HG03565 (cell line): ENCODE measurements around the gene PTPRG.

Experiments used
- ATAC-seq: cut with Tn5 transposase; IDR thresholded peaks from one replicate; pipeline ENCODE4 v1.9.1; 2021; ENCODE audit warnings: mild to moderate bottlenecking, moderate library complexity; ENCODE audit not compliant: unreplicated experiment

Gene PTPRG

DNA sequence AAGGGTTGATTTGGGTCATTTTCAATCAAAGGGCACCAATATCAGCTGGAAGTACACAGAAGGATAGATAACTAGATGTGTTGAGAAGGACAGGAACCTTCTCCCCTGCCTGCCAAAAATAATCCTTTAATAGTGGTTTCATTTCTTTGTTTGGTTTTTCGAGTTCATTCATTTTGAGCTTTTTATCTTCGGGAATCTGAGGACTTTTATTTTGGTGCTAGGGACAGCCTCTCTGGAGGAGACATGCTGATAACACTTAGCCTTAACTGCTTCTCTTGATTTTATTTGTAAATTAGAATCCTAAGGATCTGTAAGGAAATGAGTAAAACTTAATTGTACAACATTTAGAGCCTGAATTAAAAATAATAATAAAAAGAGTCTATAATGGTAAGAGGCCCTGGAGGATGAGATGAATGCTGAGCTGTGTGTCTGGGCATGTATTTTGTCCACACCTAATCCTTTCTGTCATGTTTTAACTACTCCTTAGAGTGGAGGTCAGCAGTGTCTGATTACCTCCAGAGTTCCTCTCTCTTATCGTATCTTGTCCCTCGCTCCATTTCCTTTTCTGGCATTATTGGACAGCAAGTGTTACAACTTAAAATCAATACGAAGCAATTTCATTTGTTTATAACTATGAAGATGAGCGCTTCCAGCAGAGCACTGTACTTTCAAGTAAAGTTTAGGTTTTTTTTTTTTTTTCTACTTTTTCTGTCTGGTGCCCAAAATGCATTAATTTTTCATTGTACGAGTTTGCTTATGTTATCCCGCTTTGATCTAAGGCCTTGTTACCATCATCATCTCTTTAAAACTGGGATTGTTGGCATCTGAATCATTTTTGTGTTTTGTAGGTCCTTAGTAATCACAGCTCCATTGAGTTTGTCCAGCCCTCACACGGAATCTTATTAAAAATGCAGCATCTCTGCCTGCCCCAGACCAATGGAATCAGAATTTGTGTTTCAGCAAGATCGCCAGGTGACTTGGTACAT is 22.8 kb downstream of the PTPRG start:
- no peak for ATAC-seq

DNA sequence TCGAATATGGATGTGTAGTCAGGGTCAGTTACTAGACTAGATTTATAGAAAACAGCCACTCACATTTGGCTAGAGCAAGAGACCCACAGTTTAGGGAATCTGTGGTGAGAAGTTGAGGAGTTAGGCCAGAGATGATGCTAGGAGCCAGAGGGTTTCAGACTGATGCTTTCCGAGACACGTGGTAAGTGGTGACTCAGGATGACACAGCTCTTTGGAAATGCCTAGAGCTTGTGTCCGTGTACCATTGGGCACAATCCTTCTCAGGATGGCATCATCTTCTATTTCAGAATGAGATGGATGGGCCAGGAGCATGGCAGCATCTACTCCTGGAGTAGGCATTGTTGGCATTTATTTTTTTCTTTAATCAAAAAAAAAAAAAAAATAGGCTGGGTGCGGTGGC is 28.5 kb downstream of the PTPRG start:
- no peak for ATAC-seq

DNA sequence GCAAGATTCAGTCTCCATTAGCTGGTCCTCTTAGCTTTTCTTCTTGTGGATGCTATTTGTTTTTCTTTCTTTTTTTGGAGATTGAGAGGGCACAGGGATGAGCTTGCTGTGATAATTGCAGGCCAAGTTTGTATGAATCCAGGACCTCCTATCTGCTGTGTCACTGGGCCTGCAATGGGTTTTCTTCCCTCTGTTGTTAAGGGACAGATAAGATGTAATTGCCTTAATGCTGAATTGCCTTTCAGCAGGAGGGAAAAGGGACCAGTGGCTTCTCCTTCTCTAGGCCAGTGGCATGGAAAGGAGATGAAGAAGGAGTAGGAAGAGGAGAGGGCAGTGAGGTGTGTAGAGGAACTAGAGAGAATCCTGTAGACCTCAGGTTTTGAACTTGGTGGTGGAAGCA is 29.9 kb downstream of the PTPRG start:
- ATAC-seq: no peak

DNA sequence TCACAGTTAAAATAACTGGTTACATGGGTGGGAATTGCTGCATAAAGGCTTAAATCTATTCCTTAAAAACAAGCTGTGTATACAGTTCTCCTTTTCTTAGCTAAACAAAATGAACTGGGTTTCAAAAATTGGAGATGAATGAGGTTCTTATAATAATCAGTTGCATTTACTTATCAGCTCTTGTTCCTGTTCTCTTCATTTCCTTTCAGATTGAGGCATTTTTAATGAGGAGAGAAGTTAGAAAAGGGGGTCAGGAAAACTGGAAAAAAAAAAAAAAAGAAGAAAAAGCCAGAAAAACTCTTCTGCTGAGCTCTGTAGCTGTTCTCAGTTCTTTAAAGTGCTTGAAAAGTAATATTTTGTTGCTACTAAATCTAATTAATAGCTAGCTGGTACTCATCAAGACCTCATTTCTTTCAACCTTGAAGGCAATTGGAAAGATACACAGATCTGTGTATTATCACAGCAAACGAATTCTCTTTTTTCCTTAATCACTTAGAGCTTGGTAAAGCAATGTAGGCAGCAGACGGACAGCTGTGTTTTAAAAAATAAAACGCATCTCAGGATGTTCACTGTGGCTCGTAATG is 32.2 kb downstream of the PTPRG start:
- no peak for ATAC-seq

DNA sequence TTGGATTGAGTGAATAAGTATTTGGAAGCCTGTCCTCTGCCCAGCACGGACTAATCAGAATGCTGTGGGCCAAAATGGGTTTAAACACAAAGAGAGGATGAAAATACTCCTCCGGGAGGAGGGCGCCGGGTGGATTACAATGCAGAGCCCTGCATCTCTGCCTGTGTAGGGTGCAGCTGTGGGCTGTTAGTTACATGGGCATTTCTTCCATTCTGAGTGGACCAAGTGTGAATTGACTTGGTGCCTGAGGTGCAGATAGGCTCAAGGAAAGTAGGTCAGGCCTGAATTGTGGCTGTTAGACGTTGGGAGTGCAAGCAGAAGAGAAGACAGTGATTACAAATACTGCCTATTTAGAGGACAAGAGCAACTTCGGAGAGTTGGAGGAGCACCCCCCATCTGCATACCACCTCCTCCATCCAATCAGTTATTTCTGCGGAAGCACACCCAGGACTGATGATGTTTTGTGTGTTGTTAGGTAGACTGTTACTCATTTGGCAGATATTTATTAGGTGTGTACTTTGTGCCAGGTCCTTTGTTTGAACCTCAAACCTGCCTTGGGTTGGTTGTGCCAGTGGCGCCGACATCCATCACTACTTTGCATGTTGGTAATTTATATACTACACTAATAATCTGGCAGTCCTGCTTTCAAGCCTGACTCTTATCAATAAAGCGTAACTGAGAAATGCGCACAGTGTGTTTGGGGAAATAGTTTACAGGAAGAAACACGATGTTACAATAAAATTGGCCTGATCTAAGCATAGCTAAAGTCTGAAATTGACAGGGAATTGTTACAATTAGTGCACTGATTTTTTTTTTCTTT is 33.0 kb downstream of the PTPRG start:
- no peak for ATAC-seq

DNA sequence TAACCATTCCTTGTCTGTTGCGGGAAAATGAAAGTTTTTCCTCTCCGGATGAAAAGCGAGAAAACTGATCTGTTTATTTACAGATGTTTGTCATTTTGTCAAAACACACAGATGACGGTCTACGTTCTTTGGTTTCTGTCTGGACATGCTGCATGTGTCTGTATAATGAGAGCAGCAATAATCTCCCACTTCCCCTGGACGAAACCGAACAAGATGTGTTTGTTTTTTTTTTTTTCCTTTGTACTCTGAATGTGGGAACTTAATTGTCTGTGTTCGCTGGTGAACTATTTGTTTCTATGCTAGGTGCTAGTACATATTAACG is 33.6 kb downstream of the PTPRG start:
- ATAC-seq: no peak

DNA sequence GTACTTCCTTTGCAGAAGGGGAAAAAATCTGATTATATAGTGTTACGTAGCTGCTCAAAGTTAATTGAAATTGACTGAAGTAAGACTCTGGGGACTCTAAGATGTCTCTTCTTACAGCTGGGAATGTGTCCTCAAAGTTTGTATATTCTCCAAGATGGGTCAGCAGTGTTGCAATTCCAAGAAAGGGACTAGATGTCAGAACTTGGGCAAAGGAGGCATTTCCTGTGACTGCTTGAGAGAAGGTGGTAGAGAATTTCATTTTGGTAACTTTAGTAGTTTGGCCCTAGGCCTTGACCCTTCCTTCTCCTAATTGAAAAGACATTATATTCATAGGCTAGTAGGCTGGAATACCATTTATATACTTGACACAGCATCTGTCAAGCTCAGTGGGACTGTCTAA is 33.9 kb downstream of the PTPRG start:
- ATAC-seq: no peak

DNA sequence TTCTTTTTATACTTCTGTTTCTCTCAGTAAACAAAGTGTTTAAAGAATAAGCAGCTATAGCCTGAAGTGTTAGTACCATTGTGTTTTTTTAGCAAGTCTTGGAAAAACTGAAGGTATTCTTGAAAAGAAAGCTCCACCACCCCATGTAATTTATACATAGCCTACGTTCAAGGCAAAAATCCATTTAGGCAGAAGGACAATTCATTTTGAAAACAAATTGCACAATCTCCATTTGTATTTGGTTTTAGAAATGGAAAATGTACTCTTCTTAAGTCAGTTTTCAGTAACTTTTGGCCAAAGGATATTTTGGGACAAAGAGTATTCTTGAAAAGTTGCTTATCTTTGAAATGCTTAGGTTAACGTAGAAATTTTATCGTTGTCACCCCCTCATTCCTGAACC is 34.5 kb downstream of the PTPRG start:
- no peak for ATAC-seq

DNA sequence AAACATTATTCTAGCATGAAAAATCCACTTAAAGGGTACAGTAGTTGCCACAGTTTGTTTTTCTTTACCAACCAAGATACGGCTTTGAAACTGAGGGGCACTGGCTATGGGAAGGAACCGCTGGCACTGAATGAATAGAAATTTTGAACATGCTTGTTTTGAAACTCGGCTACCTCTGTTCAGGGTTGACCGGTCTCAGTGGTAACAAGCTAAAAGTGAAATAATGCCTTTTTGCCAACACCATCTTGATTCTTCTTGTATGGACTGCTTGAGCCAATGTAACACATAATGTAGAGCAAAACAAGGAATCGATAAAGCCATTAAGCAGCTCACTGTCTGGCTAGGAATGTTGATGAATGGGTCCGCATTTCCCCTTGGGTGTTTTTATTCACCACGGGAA is 36.5 kb downstream of the PTPRG start:
- ATAC-seq: no peak

DNA sequence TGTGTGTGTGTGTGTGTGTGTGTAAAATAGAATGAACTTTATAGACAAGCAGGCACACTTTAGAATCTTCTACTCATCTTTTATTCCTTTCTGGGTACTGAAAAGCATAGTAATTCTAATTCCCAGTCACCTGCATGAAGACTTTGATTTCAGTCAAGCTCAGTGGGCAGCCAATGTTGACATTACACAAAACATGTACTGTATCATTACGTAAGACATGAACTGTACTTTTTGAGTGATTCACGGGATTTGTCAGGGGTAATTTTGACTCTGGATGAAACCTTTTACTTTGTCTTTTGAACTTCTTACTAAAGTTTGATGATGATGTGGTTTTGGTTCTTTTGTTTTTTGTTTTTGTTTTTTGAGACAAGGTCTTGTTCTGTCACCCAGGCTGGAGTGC is 38.8 kb downstream of the PTPRG start:
- ATAC-seq: no peak

DNA sequence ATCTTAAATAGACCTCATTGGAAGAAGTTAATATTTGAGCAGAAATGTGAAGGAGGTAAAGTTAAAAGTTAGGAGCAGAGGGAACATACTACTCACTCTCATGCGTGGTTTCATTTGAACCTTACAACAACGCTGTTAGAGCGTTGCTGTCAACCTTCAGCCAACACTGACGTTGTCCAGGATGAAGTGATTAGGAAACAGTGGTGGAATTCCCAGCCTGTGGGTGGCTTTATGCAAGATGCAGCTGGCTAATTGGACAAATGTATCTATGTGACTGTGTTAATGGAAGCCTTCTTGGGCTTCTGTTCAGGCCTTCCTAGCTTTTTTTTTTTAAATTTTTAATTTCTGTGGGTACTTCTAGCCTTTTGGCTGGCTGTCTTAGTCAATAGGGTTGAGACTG is 40.5 kb downstream of the PTPRG start:
- ATAC-seq: no peak

DNA sequence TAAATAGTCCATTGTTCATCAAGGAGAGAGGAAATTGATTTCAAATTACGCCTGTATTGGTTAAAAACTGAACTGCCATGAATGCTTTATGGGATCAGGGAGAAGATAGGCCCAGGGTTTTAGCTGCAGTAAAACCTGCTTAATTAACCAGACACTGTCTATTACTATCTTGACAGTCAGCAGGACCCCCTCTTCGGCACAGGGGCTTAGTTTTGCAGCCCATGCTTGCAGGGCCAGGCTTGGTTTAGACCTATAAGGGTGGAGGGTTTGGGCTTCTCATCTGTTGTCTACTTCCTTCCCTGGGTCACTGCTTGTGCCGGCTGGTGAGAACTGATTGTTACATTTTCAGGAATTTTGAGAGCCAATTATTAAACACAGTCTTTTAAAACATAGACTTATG is 41.1 kb downstream of the PTPRG start:
- no peak for ATAC-seq

DNA sequence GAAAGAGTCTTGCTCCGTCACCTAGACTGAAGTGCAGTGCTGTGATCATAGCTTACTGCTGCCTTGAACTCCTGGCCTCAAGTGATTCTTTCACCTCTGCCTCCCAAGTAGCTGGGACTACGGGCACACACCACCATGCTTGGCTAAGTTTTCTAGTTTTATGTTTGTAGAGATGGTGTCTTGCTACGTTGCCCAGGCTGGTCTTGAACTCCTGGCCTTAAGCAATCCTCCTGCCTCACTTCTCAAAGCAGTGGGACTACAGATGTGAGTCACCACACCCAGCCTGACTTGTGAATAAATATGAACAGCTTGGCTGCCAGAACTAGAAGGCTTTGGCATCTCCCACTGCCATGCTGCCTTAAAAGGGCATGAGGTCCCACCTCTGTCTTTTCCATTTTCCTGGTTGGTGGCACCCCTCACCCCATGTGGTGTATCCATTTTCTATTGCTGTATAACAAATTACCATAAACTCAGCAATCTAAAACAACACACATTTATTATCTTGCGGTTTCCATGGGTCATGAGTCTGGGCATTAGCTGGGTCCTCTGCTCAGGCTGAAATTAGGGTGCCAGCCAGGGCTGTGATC is 44.3 kb downstream of the PTPRG start:
- ATAC-seq: no peak

DNA sequence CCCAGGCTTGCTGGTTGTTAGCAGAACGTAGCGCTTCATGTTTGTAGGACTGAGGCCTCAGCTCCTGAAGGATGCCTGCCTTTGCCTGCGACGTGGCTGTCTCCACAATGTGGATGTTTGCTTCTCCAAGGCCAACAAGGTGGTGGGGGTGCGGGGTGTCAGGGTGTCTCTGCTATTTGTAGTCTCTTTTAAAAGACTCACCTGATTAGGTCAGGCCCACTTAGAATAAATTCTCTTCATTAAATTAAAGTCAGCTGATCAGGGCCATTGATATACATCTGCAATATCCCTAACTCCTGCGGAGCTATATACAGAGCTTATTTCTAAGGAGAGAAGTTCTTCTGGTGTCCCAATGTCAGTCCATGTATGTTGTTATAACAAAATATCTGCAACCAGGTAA is 44.8 kb downstream of the PTPRG start:
- no peak for ATAC-seq

DNA sequence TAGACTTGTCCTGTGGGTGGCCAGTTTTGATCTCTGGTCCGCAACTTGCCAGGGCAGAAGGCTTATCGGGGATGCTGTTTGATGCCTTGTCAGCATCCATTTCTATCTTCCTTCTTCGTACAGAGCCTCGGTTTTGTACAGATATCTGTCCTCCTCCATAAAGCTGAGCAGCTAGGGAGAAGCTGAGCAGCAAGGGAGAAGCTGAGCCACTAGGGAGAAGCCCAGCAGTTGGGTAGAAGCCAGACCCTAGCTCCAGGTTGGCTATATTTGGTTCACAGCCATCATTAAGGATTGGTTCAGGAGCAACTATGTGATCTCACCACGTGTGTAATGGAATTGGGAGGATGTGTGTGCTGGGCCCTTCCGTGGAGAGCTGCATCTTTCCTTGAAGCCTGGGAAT is 46.7 kb downstream of the PTPRG start:
- no peak for ATAC-seq

DNA sequence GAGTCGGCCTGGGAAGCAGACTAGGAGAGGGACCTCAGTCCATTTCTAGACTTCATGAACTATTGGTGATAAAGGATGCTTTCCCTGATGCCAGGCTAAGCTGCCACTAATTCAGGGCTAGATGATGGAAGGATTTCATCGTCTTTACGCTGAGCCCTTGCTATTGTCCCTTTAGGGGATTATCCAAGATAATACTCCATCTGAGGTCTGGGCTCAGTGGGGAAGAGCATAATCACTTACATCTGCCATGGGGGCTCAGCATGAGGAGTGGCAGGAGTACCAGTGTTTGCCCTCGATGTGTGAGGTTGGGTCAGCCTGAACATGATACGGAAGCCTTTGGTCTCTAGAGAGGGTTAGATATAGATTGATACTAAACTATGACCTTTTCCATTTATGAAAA is 47.3 kb downstream of the PTPRG start:
- no peak for ATAC-seq

DNA sequence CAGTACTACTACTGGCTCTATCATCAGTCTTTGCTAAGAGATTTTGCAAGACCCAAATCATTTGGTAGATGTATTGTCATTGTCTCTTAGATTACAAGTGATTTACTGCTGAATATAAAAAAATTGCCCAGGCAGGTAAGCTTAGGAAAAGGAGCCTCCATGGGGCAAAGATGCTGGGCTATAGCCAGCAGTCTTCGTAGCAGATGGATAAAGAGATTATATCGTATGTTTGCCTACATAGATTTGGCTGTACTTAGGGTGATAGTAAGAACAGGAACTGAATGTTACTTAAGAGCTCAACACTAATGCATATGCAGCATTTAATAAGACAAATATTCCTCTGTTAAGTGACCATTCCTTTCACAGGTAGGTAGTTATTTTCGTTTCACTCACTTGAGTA is 48.9 kb downstream of the PTPRG start:
- ATAC-seq: no peak

DNA sequence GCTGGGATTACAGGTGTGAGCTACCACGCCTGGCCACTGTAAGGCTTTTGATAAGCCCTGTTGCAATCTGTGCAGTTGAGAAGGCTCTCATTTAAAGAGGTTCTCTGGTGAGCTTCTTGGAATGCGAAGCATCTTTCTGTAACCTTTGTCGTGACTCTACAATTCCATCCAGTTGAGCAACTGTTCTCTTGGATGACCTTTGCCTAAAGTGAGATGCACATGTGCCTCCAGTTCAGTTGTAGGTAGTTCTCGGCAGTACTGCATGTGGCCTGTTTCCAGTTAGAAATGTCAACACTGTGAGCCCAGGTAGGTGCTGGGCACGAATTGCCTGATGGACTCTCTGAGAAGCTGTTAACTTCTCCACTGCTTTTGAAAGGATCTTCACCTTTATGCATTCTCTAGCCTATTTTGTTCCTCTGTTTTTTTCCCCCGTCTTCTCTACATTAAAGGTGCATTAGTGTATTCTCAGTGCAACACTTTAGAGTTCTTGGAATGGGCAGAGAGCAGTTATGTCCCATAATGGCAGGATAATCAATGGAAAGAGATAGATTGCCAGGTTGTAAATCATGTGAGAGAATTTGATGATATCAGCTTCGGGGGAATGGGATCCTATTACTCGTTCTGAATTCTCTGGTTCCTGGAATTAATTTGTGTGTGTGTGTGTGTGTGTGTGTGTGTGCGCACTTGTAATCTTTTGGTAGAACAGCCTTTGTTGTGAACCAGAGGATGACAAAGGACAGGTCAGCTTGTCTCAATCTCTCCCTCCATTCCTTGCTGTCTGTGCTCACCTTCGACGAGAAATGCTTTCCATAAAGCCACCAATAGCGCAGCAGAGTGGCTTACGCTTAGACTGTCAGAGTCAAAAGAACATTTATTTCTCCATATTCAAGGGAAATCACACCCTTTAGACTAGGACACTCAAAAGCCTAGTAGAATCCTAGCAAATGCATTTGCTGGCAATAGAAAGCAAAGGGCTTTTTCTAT is 51.1 kb downstream of the PTPRG start:
- ATAC-seq: no peak

DNA sequence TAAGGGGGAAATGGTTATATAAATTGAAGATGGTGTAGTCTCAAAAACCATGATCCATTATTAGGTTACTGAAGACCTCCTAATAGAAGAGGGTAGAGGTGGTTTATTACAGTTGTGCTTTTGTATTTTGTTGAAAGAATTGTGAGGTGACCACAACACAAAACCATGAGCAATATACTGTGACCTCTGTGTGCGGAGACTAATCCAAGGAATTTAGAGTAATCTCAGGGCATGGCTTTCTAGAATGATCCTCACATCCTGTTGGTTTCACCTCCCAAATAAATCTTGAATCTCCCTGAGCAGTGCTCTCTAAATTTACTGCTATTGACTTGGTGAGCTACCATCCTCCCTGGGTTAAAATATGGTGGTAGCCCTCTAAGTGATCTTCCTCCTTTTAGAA is 52.3 kb downstream of the PTPRG start:
- no peak for ATAC-seq

DNA sequence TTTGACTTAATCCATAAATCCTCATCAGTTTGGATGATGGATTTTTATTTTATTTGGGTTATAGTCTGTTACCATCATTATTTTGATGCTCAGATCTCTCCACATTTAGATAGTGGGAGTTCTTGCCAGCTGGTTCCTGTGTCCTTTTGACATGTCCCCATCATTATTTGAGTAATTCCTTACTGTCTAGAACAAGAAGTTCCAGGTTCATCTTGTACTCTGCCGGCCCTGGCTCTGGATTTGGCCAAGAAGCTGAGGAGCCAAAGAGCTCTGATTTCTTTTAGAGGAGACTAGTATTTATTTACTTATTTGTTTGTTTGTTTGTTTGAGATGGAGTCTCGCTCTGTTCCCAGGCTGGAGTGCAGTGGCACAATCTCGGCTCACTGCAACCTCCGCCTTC is 54.3 kb downstream of the PTPRG start:
- no peak for ATAC-seq
